SKM-1 treated with dmso at 0.1 percent for 144 hours (cell line): ENCODE data around the gene GFY.
"Not testable (repeated sequence)": the region's sequence is repeated elsewhere in the genome, so short reads cannot be mapped to it uniquely, and the experiment has no call there.

ENCODE experiments used
- DNase-seq: peaks from one replicate; lab custom pipeline; 2025; ENCODE audit not compliant: unreplicated experiment; lab: John Stamatoyannopoulos, UW

Gene GFY

GRCh38 chr19:49443366-49444099 lies 18.3 kb downstream of the GFY start:
- DNase-seq: peak; percentile 67

GRCh38 chr19:49444100-49444700 lies 19.0 kb downstream of the GFY start:
- not testable (repeated sequence) for DNase-seq

GRCh38 chr19:49445997-49446396 lies 20.8 kb downstream of the GFY start:
- no peak for DNase-seq

GRCh38 chr19:49447485-49448431 lies 22.6 kb downstream of the GFY start:
- DNase-seq: no peak

GRCh38 chr19:49448432-49448786 lies 23.2 kb downstream of the GFY start:
- DNase-seq: no peak

GRCh38 chr19:49450405-49450804 lies 25.2 kb downstream of the GFY start:
- DNase-seq: no peak

GRCh38 chr19:49451430-49452181 lies 26.4 kb downstream of the GFY start, which contains the start of gene PIH1D1:
Gene PIH1D1, minus strand, starts transcription at chr19:49451814. Its CDS starts 240 bp downstream, at chr19:49451574.
- DNase-seq: peak; percentile 90

GRCh38 chr19:49453013-49453756 lies 28.0 kb downstream of the GFY start, which contains the start of gene ALDH16A1:
Gene ALDH16A1, plus strand, starts transcription at chr19:49453225. Its CDS starts 107 bp downstream, at chr19:49453332.
- peak; percentile 83 for DNase-seq

GRCh38 chr19:49453757-49454240 lies 28.6 kb downstream of the GFY start:
- DNase-seq: no peak

- DNase-seq: no peak
Measured at GRCh38 chr19:49455773-49456172, 30.6 kb downstream of the GFY start.

GRCh38 chr19:49456326-49456725 lies 31.1 kb downstream of the GFY start:
- DNase-seq: no peak

- no peak for DNase-seq
Measured at GRCh38 chr19:49458567-49458903, 33.3 kb downstream of the GFY start.

- DNase-seq: no peak
Measured at GRCh38 chr19:49459388-49459787, 34.2 kb downstream of the GFY start.

GRCh38 chr19:49461130-49461529 lies 35.9 kb downstream of the GFY start:
- DNase-seq: not testable (repeated sequence)

- no peak for DNase-seq
Measured at GRCh38 chr19:49461656-49462055, 36.5 kb downstream of the GFY start.

GRCh38 chr19:49462492-49462891 lies 37.3 kb downstream of the GFY start:
- no peak for DNase-seq

GRCh38 chr19:49463960-49464740 lies 39.0 kb downstream of the GFY start:
- no peak for DNase-seq

- DNase-seq: no peak
Measured at GRCh38 chr19:49465371-49465770, 40.2 kb downstream of the GFY start.

- no peak for DNase-seq
Measured at GRCh38 chr19:49468199-49468598, 43.0 kb downstream of the GFY start.
